ENCODE measurements around the gene NAALAD2. TPM values are rescaled to one million over a fixed set of nuclear protein-coding genes. Genes with fewer than 3 reads are reported as not detected.
"Not testable (repeated sequence)": the region's sequence is repeated elsewhere in the genome, so short reads cannot be mapped to it uniquely, and the experiment has no call there.

Gene NAALAD2
- total and polyA plus RNA-seq, 2 donors: 1.7 to 49.1 TPM

GRCh38 chr11:90207992-90208391 is 73.5 kb downstream of the NAALAD2 start:
- H3K36me3 ChIP-seq (ENCODE audit: insufficient read depth); H3K4me1 ChIP-seq (ENCODE audit: insufficient read depth); H3K4me3 ChIP-seq (ENCODE audit: low read depth, low read length); H3K27ac ChIP-seq (ENCODE audit: low read depth); DNase-seq (ENCODE audit: extremely low spot score): not testable (repeated sequence)
- WGBS: 93% methylated on average over 10 of the region's 10 CpGs

- 78% methylated on average over 2 of the region's 2 CpGs for WGBS
- DNase-seq (ENCODE audit: extremely low spot score): no peak
- Histone ChIP-seq H3K27ac (ENCODE audit: low read depth) (no peak overlapping the region), H3K4me3 (ENCODE audit: low read depth, low read length) (no peak overlapping the region), H3K36me3 (ENCODE audit: insufficient read depth) (peaks cover 6% of the 10 kb centered on the region), H3K4me1 (ENCODE audit: insufficient read depth) (no peaks in the 10 kb centered on the region)
These were observed 74.4 kb downstream of the NAALAD2 start for GRCh38 chr11:90208857-90209256.

GRCh38 chr11:90213322-90213721 is 78.9 kb downstream of the NAALAD2 start:
- no peak overlapping the region for H3K4me3 ChIP-seq (ENCODE audit: low read depth, low read length)
- H3K4me1 ChIP-seq (ENCODE audit: insufficient read depth): no peaks in the 10 kb centered on the region
- no peak for DNase-seq (ENCODE audit: extremely low spot score)
- 91% methylated on average over 3 of the region's 3 CpGs for WGBS
- peaks cover 4% of the 10 kb centered on the region for H3K36me3 ChIP-seq (ENCODE audit: insufficient read depth)
- no peak overlapping the region for H3K27ac ChIP-seq (ENCODE audit: low read depth)

- Histone ChIP-seq H3K4me1 (ENCODE audit: insufficient read depth) (peaks cover 3% of the 10 kb centered on the region), H3K27ac (ENCODE audit: low read depth) (no peak overlapping the region), H3K36me3 (ENCODE audit: insufficient read depth) (peaks cover 3% of the 10 kb centered on the region), H3K4me3 (ENCODE audit: low read depth, low read length) (no peak overlapping the region)
- no peak for DNase-seq (ENCODE audit: extremely low spot score)
- WGBS: 90% methylated on average over 5 of the region's 5 CpGs
These were observed 82.1 kb downstream of the NAALAD2 start for GRCh38 chr11:90216611-90217010.

GRCh38 chr11:90218606-90219005 is 84.1 kb downstream of the NAALAD2 start:
- H3K4me1 ChIP-seq (ENCODE audit: insufficient read depth): peaks cover 3% of the 10 kb centered on the region

GRCh38 chr11:90219438-90219837 is 85.0 kb downstream of the NAALAD2 start:
- WGBS: 94% methylated on average over 6 of the region's 6 CpGs
- Histone ChIP-seq H3K36me3 (ENCODE audit: insufficient read depth) (no peaks in the 10 kb centered on the region), H3K27ac (ENCODE audit: low read depth) (no peak overlapping the region), H3K4me3 (ENCODE audit: low read depth, low read length) (no peak overlapping the region), H3K4me1 (ENCODE audit: insufficient read depth) (peaks cover 3% of the 10 kb centered on the region)
- no peak for DNase-seq (ENCODE audit: extremely low spot score)

More at GRCh38 chr11:90218606-90219005, 84.1 kb downstream of the NAALAD2 start:
- H3K36me3 ChIP-seq (ENCODE audit: insufficient read depth): peaks cover 2% of the 10 kb centered on the region
- H3K27ac ChIP-seq (ENCODE audit: low read depth): no peak overlapping the region
- DNase-seq (ENCODE audit: extremely low spot score): no peak
- no peak overlapping the region for H3K4me3 ChIP-seq (ENCODE audit: low read depth, low read length)
- WGBS: 77% methylated on average over 2 of the region's 2 CpGs

GRCh38 chr11:90220391-90220790 is 85.9 kb downstream of the NAALAD2 start:
- WGBS: 75% methylated on average over 1 of the region's 1 CpG
- H3K27ac ChIP-seq (ENCODE audit: low read depth): no peak overlapping the region
- no peaks in the 10 kb centered on the region for H3K36me3 ChIP-seq (ENCODE audit: insufficient read depth)
- no peak for DNase-seq (ENCODE audit: extremely low spot score)
- peaks cover 3% of the 10 kb centered on the region for H3K4me1 ChIP-seq (ENCODE audit: insufficient read depth)
- no peak overlapping the region for H3K4me3 ChIP-seq (ENCODE audit: low read depth, low read length)

- Histone ChIP-seq H3K4me1 (ENCODE audit: insufficient read depth) (peaks cover 3% of the 10 kb centered on the region), H3K27ac (ENCODE audit: low read depth) (peak overlapping the region; percentile 86), H3K4me3 (ENCODE audit: low read depth, low read length) (peak overlapping the region; percentile 95), H3K36me3 (ENCODE audit: insufficient read depth) (no peaks in the 10 kb centered on the region)
- DNase-seq (ENCODE audit: extremely low spot score): no peak
- WGBS: 6% methylated on average over 16 of the region's 16 CpGs
These were observed 87.5 kb downstream of the NAALAD2 start for GRCh38 chr11:90221803-90222458.

- under 1% methylated on average over 71 of the region's 71 CpGs for WGBS
- no peaks in the 10 kb centered on the region for H3K36me3 ChIP-seq (ENCODE audit: insufficient read depth)
- peak; percentile 83 for DNase-seq (ENCODE audit: extremely low spot score)
- peaks cover 3% of the 10 kb centered on the region for H3K4me1 ChIP-seq (ENCODE audit: insufficient read depth)
- peak within 1 kb of the TSS; percentile 95 for H3K4me3 ChIP-seq (ENCODE audit: low read depth, low read length)
- peak within 1 kb of the TSS; percentile 86 for H3K27ac ChIP-seq (ENCODE audit: low read depth)
These were observed 88.2 kb downstream of the NAALAD2 start, which contains the start of gene CHORDC1 for GRCh38 chr11:90222459-90223247. Gene CHORDC1 (minus strand): TSS chr11:90223049. CDS start chr11:90222954, 95 bp downstream.

- H3K36me3 ChIP-seq (ENCODE audit: insufficient read depth): no peaks in the 10 kb centered on the region
- DNase-seq (ENCODE audit: extremely low spot score): no peak
- peaks cover 3% of the 10 kb centered on the region for H3K4me1 ChIP-seq (ENCODE audit: insufficient read depth)
- H3K4me3 ChIP-seq (ENCODE audit: low read depth, low read length): peak overlapping the region; percentile 95
- H3K27ac ChIP-seq (ENCODE audit: low read depth): peak overlapping the region; percentile 26
- WGBS: under 1% methylated on average over 12 of the region's 12 CpGs
These were observed 88.8 kb downstream of the NAALAD2 start for GRCh38 chr11:90223248-90223585.

GRCh38 chr11:90228056-90228455 is 93.6 kb downstream of the NAALAD2 start:
- H3K27ac ChIP-seq (ENCODE audit: low read depth): no peak overlapping the region
- DNase-seq (ENCODE audit: extremely low spot score): no peak
- H3K4me1 ChIP-seq (ENCODE audit: insufficient read depth): no peaks in the 10 kb centered on the region
- no peak overlapping the region for H3K4me3 ChIP-seq (ENCODE audit: low read depth, low read length)
- WGBS: 97% methylated on average over 3 of the region's 3 CpGs
- no peaks in the 10 kb centered on the region for H3K36me3 ChIP-seq (ENCODE audit: insufficient read depth)

- H3K4me3 ChIP-seq (ENCODE audit: low read depth, low read length): no peak overlapping the region
- WGBS: 52% methylated on average over 1 of the region's 1 CpG
- no peaks in the 10 kb centered on the region for H3K4me1 ChIP-seq (ENCODE audit: insufficient read depth)
- no peak for DNase-seq (ENCODE audit: extremely low spot score)
- no peak overlapping the region for H3K27ac ChIP-seq (ENCODE audit: low read depth)
- no peaks in the 10 kb centered on the region for H3K36me3 ChIP-seq (ENCODE audit: insufficient read depth)
These were observed 95.3 kb downstream of the NAALAD2 start for GRCh38 chr11:90229791-90230190.

GRCh38 chr11:90234977-90235376 is 100.5 kb downstream of the NAALAD2 start:
- no peak for DNase-seq (ENCODE audit: extremely low spot score)
- no peak overlapping the region for H3K4me3 ChIP-seq (ENCODE audit: low read depth, low read length)
- WGBS: 31% methylated on average over 2 of the region's 2 CpGs
- no peaks in the 10 kb centered on the region for H3K36me3 ChIP-seq (ENCODE audit: insufficient read depth)
- no peaks in the 10 kb centered on the region for H3K4me1 ChIP-seq (ENCODE audit: insufficient read depth)
- no peak overlapping the region for H3K27ac ChIP-seq (ENCODE audit: low read depth)

- 44% methylated on average over 4 of the region's 4 CpGs for WGBS
These were observed 101.1 kb downstream of the NAALAD2 start for GRCh38 chr11:90235526-90235925.

More at GRCh38 chr11:90235526-90235925, 101.1 kb downstream of the NAALAD2 start:
- Histone ChIP-seq H3K4me3 (ENCODE audit: low read depth, low read length) (no peak overlapping the region), H3K36me3 (ENCODE audit: insufficient read depth) (no peaks in the 10 kb centered on the region), H3K4me1 (ENCODE audit: insufficient read depth) (no peaks in the 10 kb centered on the region), H3K27ac (ENCODE audit: low read depth) (no peak overlapping the region)
- DNase-seq (ENCODE audit: extremely low spot score): no peak
